KOPT-K1 (cell line): ENCODE measurements around the gene REX1BD.

Experiments used
- H3K27ac ChIP-seq: fragments of 200-600 bp; sonication (generic); 2 replicates; pipeline ENCODE4 v1.5.1; 2016; ENCODE audit warnings: antibody characterized with exemption, mild to moderate bottlenecking, low read depth, low read length; ENCODE audit not compliant: poor library complexity, severe bottlenecking
- H3K36me3 ChIP-seq: fragments of 200-600 bp; sonication (generic); 2 replicates; pipeline ENCODE4 v1.5.1; 2017; ENCODE audit warnings: antibody characterized with exemption, mild to moderate bottlenecking, low read length, moderate library complexity; ENCODE audit not compliant: insufficient read depth
- H3K9me3 ChIP-seq: fragments of 200-600 bp; sonication (generic); 2 replicates; pipeline ENCODE4 v1.5.1; 2017; ENCODE audit warnings: antibody characterized with exemption, low read length, mild to moderate bottlenecking; ENCODE audit not compliant: insufficient read depth, poor library complexity, severe bottlenecking

REX1BD gene

DNA sequence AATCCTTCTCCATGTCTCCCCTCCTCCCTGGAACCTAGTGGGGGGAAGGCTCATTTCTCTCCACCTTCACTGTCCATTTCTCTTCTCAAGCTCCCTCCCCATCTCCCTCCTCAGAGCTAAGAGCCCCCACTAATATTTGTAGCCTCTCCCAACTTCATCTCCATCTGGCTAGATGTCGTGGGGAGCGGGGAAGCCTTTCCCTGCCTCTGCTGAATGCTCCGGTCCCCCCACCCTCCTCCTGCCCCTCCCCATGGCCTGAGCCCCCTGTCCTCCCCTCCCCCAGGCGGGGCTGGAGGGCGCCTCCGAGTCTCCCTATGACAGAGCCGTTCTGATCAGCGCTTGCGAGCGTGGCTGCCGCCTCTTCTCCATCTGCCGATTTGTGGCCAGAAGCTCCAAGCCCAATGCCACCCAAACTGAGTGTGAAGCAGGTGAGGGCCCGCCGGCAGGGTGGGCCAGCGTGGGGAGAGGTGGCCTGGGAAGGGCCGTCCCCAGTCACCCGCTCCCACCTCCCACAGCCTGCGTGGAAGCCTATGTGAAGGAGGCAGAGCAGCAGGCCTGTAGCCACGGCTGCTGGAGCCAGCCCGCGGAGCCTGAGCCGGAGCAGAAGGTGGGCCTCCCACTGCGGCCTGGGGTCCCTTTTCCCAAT lies 25.1 kb downstream of the REX1BD start:
- Histone ChIP-seq H3K9me3 (no peaks in the 10 kb centered on the region), H3K27ac (no peak overlapping the region), H3K36me3 (no peaks in the 10 kb centered on the region)

GRCh38 chr19:18616023-18616422 lies 27.4 kb downstream of the REX1BD start:
- Histone ChIP-seq H3K36me3 (no peaks in the 10 kb centered on the region), H3K9me3 (no peaks in the 10 kb centered on the region), H3K27ac (no peak overlapping the region)

DNA sequence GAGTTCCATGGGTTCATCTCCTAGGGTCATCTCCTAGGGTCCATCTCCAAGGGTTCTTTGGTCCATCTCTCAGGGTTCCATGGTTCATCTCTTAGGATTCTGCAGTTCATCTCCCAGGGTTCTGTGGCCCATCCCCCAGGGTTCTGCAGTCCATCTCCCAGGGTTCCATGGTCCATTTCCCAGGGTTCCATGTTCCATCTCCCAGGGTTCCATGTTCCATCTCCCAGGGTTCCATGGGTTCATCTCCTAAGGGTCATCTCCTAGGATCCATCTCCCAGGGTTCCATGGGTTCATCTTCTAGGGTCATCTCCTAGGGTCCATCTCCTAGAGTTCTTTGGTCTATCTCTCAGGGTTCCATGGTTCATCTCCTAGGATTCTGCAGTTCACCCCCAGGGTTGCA lies 29.0 kb downstream of the REX1BD start:
- no peak overlapping the region for H3K27ac ChIP-seq
- H3K36me3 ChIP-seq, result no peaks in the 10 kb centered on the region
- H3K9me3 ChIP-seq, result no peaks in the 10 kb centered on the region

- Histone ChIP-seq H3K27ac (no peak overlapping the region), H3K36me3 (no peaks in the 10 kb centered on the region), H3K9me3 (no peaks in the 10 kb centered on the region)
These were observed 29.6 kb downstream of the REX1BD start for GRCh38 chr19:18618236-18618635.

DNA sequence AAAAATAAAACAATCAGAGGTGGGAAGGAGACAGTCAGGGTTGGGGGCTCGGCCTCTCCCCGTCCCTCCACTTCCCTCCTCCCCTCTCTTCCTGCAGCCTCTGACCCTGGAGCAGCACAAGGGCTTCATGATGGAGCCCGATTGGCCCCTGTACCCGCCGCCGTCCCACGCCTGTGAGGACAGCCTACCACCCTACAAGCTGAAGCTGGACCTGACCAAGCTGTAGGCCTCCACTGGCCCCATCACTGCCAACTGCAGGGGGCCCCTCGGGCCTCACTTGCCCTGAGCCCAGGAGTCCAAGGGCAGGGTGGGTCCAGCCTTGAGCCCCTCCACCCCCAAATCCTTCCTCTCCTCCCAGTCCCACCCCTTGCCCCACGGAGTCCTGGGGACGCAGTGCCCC lies 31.7 kb downstream of the REX1BD start:
- Histone ChIP-seq H3K36me3 (no peaks in the 10 kb centered on the region), H3K9me3 (no peaks in the 10 kb centered on the region), H3K27ac (no peak overlapping the region)

DNA sequence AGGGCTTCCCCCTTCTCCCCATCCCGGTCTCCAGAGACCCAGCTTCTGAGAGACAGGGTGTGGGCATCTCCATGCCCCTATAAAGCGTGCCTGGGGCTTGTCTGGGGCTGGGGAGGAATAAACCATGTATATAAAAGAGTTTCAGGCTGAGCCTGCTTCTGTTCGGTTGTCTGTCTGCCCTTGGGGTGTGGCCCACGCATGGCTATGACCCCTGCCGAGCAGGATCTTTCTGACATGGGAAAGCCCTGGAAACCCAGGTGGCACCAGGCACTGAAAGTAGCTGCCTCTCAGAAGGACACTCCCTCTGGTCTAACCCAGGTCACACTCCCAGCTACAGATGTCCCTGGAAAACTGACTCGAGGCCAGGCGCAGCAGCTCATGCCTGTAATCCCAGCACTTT lies 32.3 kb downstream of the REX1BD start:
- H3K9me3 ChIP-seq, result no peaks in the 10 kb centered on the region
- H3K27ac ChIP-seq, result no peak overlapping the region
- H3K36me3 ChIP-seq, result no peaks in the 10 kb centered on the region

- Histone ChIP-seq H3K27ac (no peak overlapping the region), H3K36me3 (no peaks in the 10 kb centered on the region), H3K9me3 (no peaks in the 10 kb centered on the region)
These were observed 38.3 kb downstream of the REX1BD start for GRCh38 chr19:18626906-18627305.

DNA sequence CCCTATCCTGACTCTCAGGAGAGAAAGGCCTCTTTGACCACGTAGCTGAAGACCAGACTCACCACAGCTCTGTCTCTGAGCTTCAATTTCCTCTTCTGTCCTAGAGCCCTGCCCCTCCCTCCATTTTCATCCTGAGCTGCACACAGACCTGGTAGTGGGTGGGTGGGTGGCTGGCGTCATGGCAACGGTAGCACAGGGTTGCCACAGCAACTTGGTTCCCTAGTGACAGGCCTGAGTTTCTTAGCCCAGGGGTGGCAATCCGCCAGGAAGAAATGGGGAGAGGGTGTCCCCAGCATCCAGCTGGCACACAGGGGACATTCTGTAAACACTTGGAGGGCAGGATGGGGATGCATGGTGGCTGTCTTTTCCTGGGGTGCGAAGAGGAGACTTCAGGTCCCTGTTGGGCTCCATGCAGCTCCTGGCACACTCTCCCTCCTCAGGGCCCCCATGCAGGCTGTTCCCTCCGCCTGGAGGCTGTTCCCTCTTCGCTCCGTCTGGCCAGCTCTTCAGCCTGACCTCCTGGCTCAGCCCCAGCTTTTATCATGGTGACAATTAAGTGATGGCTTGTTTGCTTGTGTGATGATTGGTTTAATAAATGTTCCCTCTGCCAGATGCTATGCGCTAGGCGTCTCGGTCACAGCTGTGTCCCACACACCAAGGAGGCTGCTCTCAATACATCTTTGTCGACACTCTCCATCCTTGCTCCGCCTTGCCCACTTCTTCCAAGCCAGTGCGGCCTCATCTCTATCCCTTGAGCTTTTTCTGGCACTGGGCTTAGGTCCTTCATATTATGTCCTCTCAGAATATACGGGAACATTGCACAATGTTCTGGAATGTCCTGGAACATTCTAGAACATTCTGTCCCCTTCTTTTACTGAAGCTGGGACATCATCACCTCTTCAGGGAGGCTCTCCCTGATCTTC lies 40.8 kb downstream of the REX1BD start:
- Histone ChIP-seq H3K27ac (no peak overlapping the region), H3K9me3 (no peaks in the 10 kb centered on the region), H3K36me3 (no peaks in the 10 kb centered on the region)

- no peaks in the 10 kb centered on the region for H3K36me3 ChIP-seq
- no peaks in the 10 kb centered on the region for H3K9me3 ChIP-seq
- H3K27ac ChIP-seq, result no peak overlapping the region
These were observed 44.7 kb downstream of the REX1BD start for GRCh38 chr19:18633321-18633720.

DNA sequence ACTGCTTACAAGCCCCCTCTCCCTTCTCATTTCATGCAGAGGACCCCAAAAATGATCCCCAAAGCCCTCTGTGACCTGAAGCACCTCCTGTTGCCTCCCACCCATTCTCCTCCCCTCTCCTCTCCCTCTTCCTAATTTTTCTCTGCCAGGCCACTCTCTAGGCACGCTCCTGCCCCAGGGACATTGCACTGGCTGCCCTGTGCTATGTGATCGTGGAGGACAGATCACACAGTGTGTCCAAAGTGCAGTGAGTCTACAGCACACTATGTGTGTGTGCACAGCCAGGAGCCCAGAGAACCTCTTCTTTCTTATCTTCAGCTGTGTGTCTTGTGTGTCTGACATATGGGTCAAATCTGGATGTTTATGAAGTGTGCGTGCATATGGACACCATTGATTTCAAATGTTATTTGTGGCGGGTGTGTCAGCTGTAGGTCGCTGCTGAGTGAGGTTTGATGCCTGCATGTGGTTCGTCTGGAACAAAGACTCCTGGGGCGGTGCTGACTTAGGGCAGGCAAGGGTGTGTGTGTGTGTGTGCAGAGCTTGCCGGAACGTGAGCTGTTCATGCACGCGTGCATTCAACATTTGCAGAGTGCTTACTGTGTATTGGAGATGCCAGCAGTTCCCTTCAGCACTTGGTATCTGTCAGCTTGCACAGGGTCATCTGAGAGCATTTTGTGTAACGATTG lies 46.2 kb downstream of the REX1BD start:
- Histone ChIP-seq H3K27ac (no peak overlapping the region), H3K36me3 (no peaks in the 10 kb centered on the region), H3K9me3 (no peaks in the 10 kb centered on the region)

DNA sequence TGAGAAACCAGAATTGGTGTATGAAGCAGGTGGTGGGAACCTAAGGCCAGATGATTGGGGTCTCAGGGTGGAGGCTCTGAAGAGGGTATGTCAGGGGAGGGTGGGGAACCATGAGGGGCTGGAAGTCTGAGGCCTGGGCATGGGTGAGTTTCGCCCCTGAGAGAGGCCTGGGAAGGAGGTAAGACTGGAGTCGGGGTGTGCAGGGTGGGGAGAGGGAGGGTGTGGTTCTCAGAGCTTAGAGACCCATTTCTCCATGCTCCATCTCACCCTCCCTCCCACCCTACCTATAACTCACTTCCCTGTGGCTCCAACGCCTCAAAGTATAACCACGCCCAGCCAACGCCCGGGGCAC lies 47.2 kb downstream of the REX1BD start:
- H3K27ac ChIP-seq, result no peak overlapping the region
- H3K9me3 ChIP-seq, result no peaks in the 10 kb centered on the region
- no peaks in the 10 kb centered on the region for H3K36me3 ChIP-seq

GRCh38 chr19:18636183-18636968 lies 47.8 kb downstream of the REX1BD start:
- Histone ChIP-seq H3K27ac (peak overlapping the region; percentile 73), H3K36me3 (no peaks in the 10 kb centered on the region), H3K9me3 (no peaks in the 10 kb centered on the region)

DNA sequence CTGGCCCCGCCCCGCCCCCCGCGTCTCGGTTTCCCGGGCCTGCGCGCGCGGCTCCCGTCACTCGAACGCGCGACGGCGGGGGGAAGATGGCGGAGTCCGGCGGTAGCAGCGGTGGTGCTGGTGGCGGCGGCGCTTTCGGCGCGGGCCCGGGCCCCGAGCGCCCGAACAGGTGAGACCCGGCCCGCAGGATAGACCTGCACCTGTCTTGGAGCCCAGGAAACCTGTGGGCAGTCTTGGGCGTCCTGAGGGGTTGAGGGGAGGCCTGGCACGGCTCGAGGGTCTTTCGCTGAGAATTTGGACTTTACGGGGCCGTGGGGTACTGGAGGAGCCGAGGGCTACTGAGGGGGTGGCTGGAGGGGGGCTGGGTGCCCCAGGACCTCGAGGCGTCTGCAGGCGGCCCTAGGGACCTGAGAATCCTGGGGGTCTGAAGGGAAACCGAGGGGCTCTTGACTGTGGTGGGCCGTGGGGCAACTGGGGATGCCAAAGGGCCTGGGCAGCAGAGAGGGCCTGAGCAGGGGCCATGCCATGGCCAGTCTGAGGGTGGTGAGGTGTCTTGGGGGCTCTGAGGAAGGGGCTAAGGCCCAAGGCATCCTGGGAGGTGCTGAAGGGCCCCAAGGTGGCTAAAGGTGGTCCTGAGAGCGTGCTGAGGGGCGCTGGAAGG lies 48.5 kb downstream of the REX1BD start, which contains the start of gene KLHL26:
TSS of gene KLHL26 (plus strand) at position 60 of the 661 bp plus-strand sequence. CDS start at position 87, 27 bp downstream.
- Histone ChIP-seq H3K27ac (peak within 1 kb of the TSS; percentile 73), H3K9me3 (no peaks in the 10 kb centered on the region), H3K36me3 (no peaks in the 10 kb centered on the region)
